IPS-NIHi7 (cell line): ENCODE measurements around the gene TAP1.

ENCODE experiments used
- DNase-seq: peaks from one replicate; pipeline ENCODE4 v3.0.0; 2012; ENCODE audit warnings: mixed read lengths; ENCODE audit errors: extremely low spot score

TAP1 gene

GRCh38 chr6:32860674-32861073 lies 7.2 kb upstream of the TAP1 start:
- no peak for DNase-seq

- DNase-seq, result no peak
These were observed 4.7 kb upstream of the TAP1 start for GRCh38 chr6:32858194-32858593.

- no peak for DNase-seq
These were observed 3.8 kb upstream of the TAP1 start for GRCh38 chr6:32857156-32857891.

GRCh38 chr6:32855467-32856174 lies 2.1 kb upstream of the TAP1 start:
- DNase-seq, result no peak

- no peak for DNase-seq
These were observed 1.1 kb upstream of the TAP1 start for GRCh38 chr6:32854376-32855178.

GRCh38 chr6:32852844-32853540 lies 512 bp downstream of the TAP1 start:
- peak; percentile 22 for DNase-seq

- DNase-seq, result no peak
These were observed 1.3 kb downstream of the TAP1 start for GRCh38 chr6:32852018-32852843.

- no peak for DNase-seq
These were observed 2.5 kb downstream of the TAP1 start for GRCh38 chr6:32851025-32851424.

GRCh38 chr6:32849126-32849525 lies 4.4 kb downstream of the TAP1 start:
- no peak for DNase-seq

GRCh38 chr6:32847795-32848194 lies 5.7 kb downstream of the TAP1 start:
- no peak for DNase-seq

GRCh38 chr6:32847004-32847403 lies 6.5 kb downstream of the TAP1 start:
- DNase-seq, result no peak

GRCh38 chr6:32845384-32845884 lies 8.1 kb downstream of the TAP1 start:
- no peak for DNase-seq

- DNase-seq, result no peak
These were observed 8.6 kb downstream of the TAP1 start for GRCh38 chr6:32844839-32845383.

- peak; percentile 94 for DNase-seq
These were observed 9.3 kb downstream of the TAP1 start, which contains the start of gene PSMB8 for GRCh38 chr6:32843979-32844838. Gene PSMB8 (minus strand): TSS chr6:32844047. CDS start chr6:32843996, 51 bp downstream.

GRCh38 chr6:32843331-32843978 lies 10.0 kb downstream of the TAP1 start:
- DNase-seq, result no peak

- DNase-seq, result no peak
These were observed 10.8 kb downstream of the TAP1 start for GRCh38 chr6:32842690-32843089.

- DNase-seq, result no peak
These were observed 11.4 kb downstream of the TAP1 start for GRCh38 chr6:32842021-32842650.

- DNase-seq, result no peak
These were observed 12.8 kb downstream of the TAP1 start for GRCh38 chr6:32840604-32841246.
